Natural killer cell treated with Interleukin-12 subunit alpha and Interleukin-12 subunit beta and Interleukin-15 and Interleukin-18, amount 100 ng/mL, for 72 hours (primary cell): ENCODE data around the gene ACSL5. TPM values are rescaled to one million over a fixed set of nuclear protein-coding genes. Genes with fewer than 3 reads are reported as not detected.

Experiments used
- ATAC-seq, 2 donors: fragments of 150-1000 bp; cut with Tn5 transposase in 1 of 2; sonication (Bioruptor Pico), chemical (Tn5 transposase) in 1 of 2; 2 replicates each; pipeline ENCODE4 v1.10.0; 2021
- DNase-seq: peaks from one replicate; pipeline ENCODE4 v3.0.0; 2022; ENCODE audit warnings: low spot score
- H3K27ac Mint-ChIP-seq, 2 donors: 1 replicate in 1 of 2; 2 replicates in 1 of 2; pipeline ENCODE4 v1.8.0; 2022; ENCODE audit warnings: mixed read lengths in 2 of 2, mild to moderate bottlenecking in 1 of 2, moderate library complexity in 1 of 2
- H3K27me3 Mint-ChIP-seq, 2 donors: 1 replicate in 1 of 2; 2 replicates in 1 of 2; pipeline ENCODE4 v1.8.0; 2022; ENCODE audit warnings: mixed read lengths in 2 of 2
- H3K36me3 Mint-ChIP-seq: one replicate; pipeline ENCODE4 v1.8.0; 2022; ENCODE audit warnings: mixed read lengths
- H3K4me1 Mint-ChIP-seq, 2 donors: 1 replicate in 1 of 2; 2 replicates in 1 of 2; pipeline ENCODE4 v1.8.0; 2022; ENCODE audit warnings: low read depth in 2 of 2, mixed read lengths in 2 of 2, mild to moderate bottlenecking in 1 of 2
- H3K4me3 Mint-ChIP-seq: one replicate; pipeline ENCODE4 v1.8.0; 2022; ENCODE audit warnings: mixed read lengths
- H3K9me3 Mint-ChIP-seq: 2 replicates; pipeline ENCODE4 v1.8.0; 2022; ENCODE audit warnings: mixed read lengths
- total RNA-seq, 2 donors: library from RNA; stranded (reverse); gene quantifications; one replicate each; pipeline ENCODE4 v1.2.3, GENCODE V29; 2022

The ACSL5 gene
- total RNA-seq, 2 donors from 2014 or later, result 85.4 to 111 TPM

DNA sequence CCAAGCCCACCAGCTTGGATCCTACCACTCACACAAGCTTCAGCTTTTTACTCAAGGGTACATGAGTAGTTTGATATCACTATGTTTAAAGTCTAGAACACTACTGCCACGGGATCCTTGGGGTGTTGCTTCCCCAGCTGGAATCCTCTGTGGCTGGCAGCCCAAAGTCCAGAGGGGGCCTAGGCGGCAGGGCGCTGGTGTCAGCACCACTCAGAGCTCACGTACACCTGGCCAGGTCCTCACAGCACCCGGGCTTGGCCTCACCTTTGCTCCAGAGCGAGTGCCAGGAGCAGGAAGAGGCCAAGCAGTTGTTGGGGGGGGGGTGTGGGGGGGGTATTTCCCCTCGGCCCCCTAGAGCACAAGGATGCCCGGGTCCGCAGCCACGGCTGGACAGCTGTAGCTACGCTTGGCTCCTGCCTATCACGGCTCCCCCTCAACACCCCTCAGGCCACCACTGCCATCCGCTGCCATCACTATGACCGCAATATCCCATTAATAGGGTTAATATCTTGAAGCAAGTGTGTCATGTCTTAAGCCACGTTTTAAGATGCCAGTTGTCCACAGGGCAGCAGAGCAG lies 55.8 kb downstream of the ACSL5 start:
- DNase-seq (no peak), ATAC-seq (no peak)
- H3K4me3 Mint-ChIP-seq, result no peak overlapping the region
- peaks cover 5 to 7% of the 10 kb centered on the region in 2 donors for H3K4me1 Mint-ChIP-seq
- peaks cover 38% of the 10 kb centered on the region for H3K36me3 Mint-ChIP-seq
- H3K27ac Mint-ChIP-seq, result peak overlapping the region; percentile 22 to 58
- H3K9me3 Mint-ChIP-seq, result no peaks in the 10 kb centered on the region
- H3K27me3 Mint-ChIP-seq, result no peaks in the 10 kb centered on the region

DNA sequence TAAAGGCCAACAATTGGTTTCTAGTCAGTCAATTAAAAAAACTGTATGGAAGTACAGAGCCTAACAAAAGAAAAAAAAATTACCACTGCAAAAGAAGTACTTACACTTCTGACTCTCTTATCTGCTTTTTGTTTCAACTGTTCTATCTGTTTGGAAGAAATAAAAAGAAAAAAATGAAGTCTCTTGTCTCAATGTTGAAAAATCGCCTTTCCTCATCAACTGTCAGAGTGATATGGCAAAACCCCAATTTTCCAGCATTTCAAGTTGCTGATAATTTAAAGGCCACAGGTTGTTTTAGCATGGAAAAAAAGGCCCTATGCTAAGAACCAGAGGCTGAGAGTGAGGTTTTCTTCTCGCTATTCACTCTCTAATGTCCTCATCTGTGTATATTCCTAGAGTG lies 59.2 kb downstream of the ACSL5 start:
- Mint-ChIP-seq H3K9me3 (no peaks in the 10 kb centered on the region), H3K4me1 (peaks cover 7 to 9% of the 10 kb centered on the region in 2 donors), H3K4me3 (no peak overlapping the region), H3K36me3 (peaks cover 24% of the 10 kb centered on the region), H3K27ac (no peak overlapping the region), H3K27me3 (no peaks in the 10 kb centered on the region)
- DNase-seq (no peak), ATAC-seq (no peak)

DNA sequence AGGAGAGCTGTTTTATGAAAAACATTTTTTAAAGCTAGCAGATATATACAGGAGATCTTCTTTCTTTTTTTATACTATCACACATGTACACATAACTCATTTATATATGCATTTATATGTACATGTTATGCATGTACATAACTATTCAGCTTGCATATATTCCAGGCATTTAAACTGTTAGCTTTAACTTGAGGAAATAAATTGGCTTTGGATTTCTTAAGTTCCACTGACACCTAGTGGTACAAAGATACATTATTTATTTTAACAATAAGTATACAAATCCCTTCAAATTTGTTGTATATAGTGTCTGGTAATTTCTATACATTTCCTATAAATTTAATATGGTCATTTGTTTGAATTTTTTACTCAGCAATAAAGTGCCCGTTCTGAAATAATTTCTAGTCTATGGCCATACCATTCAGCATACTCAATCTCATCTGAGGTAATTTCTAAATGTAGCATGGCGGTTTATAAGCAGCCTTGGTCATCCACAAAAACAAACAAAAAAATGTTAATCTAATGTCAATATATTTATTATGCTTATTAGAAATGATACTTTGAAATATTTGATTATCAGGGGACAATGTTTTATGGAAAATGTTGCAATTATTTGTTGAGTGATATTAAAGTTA lies 61.2 kb downstream of the ACSL5 start:
- Mint-ChIP-seq H3K4me1 (peaks cover 0 to 3% of the 10 kb centered on the region in 2 donors), H3K36me3 (peaks cover 20% of the 10 kb centered on the region), H3K27me3 (no peaks in the 10 kb centered on the region), H3K9me3 (no peaks in the 10 kb centered on the region), H3K4me3 (no peak overlapping the region), H3K27ac (no peak overlapping the region)
- DNase-seq (no peak), ATAC-seq (no peak)

DNA sequence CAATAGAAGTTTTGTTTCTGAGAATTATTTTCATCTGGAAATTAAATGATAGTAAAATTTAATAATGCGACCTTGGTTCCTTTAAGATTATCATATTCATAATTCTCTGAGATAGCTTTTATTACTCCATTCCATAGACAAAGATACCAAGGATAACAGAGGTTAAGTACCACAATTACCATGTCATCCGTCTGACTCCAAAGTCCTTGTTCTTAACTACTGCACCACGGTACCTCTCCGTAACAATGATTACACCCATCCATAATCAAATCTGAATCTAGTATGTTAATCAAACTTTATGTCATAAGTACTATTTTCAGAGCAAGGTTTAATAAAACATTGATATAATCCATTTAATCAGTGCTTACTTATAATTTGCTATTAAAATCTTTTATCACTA lies 64.4 kb downstream of the ACSL5 start:
- H3K27me3 Mint-ChIP-seq, result no peaks in the 10 kb centered on the region
- no peak overlapping the region for H3K27ac Mint-ChIP-seq
- no peak for ATAC-seq
- DNase-seq, result no peak
- peaks cover 28% of the 10 kb centered on the region for H3K36me3 Mint-ChIP-seq
- peaks cover 18 to 21% of the 10 kb centered on the region in 2 donors for H3K4me1 Mint-ChIP-seq
- H3K4me3 Mint-ChIP-seq, result no peak overlapping the region
- no peaks in the 10 kb centered on the region for H3K9me3 Mint-ChIP-seq

DNA sequence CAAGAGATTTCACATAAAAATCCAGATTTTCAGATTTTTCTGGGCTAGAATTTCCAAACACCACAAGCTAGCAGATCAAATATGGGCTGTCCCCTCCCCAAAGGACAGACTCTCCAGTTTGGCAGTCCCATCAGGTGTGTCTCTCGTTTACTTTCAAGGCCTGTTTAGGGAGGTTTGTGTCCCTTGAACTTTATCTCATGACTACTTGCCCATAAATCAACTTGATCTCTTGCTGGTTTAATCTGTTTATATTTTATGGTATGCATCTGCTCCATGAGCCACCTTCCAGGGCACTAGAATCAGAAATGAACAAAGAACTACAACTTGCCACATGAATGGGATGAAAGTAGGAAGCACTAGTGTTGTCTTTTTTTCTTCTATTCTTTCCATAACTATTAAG lies 67.6 kb downstream of the ACSL5 start:
- no peak for DNase-seq
- Mint-ChIP-seq H3K27ac (peak overlapping the region; percentile 76 to 93), H3K4me1 (peaks cover 31 to 41% of the 10 kb centered on the region in 2 donors), H3K4me3 (peak overlapping the region; percentile 53), H3K36me3 (peaks cover 29% of the 10 kb centered on the region), H3K9me3 (no peaks in the 10 kb centered on the region), H3K27me3 (no peaks in the 10 kb centered on the region)
- no peak for ATAC-seq

DNA sequence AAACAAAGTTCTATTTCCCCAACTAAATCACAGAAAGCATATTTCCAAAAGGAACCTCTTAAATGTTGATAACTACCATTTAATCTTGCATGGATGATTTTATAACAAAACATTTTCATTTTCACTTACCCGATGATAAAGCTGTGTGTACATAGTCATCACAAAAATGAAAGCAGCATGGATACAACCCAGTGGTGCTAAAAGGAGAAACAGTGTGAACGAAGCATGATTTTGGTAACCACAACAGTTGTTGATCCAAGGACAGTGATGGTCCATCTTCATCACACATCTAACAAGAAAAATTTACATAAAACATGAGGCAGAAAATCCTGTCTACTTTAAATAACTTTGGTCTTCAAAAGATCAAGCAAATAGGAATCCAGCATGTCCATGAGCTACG lies 68.1 kb downstream of the ACSL5 start:
- ATAC-seq (peak; percentile 75 to 76), DNase-seq (no peak)
- peak overlapping the region; percentile 76 to 93 for H3K27ac Mint-ChIP-seq
- peaks cover 31 to 41% of the 10 kb centered on the region in 2 donors for H3K4me1 Mint-ChIP-seq
- H3K9me3 Mint-ChIP-seq, result no peaks in the 10 kb centered on the region
- H3K36me3 Mint-ChIP-seq, result peaks cover 29% of the 10 kb centered on the region
- H3K4me3 Mint-ChIP-seq, result peak overlapping the region; percentile 53
- H3K27me3 Mint-ChIP-seq, result no peaks in the 10 kb centered on the region

DNA sequence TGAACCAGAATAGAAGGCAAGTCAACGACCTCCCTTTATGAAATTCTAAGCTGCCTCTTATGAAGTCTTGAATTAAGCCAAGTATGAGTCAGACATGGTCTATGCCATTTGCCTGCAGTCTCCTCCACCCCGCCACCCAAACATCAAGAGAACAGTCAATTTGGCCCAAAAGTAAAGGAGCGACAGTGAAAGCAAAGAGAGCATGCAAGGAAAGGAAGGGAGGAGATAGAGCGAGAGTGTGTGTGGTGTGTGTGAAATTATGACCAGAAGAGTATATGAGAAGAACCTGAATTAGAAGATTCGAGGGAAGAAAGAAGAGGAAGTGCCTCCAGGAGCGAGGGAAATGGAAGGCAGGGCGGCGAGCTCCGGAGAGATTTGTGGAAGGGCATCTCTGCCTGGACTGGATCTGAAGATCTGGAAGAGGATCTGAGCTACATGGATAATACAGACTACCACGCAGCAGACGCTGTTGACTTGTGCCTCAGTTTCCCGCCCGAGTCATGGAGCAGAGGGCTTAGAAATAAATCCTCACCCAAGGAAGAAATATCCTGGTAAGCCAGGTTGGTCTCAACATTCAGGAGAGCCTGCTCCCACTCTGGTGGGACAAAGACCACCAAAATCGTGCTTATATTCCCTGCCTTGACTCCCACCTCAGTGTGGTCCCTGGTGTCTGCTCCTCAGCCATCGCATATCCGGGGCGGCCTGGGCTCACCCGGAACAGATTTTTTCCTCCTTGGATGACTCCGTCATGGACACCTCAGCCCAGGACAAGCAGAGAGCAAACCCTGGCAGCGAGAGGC lies 72.3 kb downstream of the ACSL5 start:
- Mint-ChIP-seq H3K27ac (peak overlapping the region; percentile 91 to 93), H3K36me3 (peaks cover 18% of the 10 kb centered on the region), H3K9me3 (no peaks in the 10 kb centered on the region), H3K4me3 (peak overlapping the region; percentile 97), H3K27me3 (no peaks in the 10 kb centered on the region), H3K4me1 (peaks cover 39 to 52% of the 10 kb centered on the region in 2 donors)
- no peak for ATAC-seq
- no peak for DNase-seq

DNA sequence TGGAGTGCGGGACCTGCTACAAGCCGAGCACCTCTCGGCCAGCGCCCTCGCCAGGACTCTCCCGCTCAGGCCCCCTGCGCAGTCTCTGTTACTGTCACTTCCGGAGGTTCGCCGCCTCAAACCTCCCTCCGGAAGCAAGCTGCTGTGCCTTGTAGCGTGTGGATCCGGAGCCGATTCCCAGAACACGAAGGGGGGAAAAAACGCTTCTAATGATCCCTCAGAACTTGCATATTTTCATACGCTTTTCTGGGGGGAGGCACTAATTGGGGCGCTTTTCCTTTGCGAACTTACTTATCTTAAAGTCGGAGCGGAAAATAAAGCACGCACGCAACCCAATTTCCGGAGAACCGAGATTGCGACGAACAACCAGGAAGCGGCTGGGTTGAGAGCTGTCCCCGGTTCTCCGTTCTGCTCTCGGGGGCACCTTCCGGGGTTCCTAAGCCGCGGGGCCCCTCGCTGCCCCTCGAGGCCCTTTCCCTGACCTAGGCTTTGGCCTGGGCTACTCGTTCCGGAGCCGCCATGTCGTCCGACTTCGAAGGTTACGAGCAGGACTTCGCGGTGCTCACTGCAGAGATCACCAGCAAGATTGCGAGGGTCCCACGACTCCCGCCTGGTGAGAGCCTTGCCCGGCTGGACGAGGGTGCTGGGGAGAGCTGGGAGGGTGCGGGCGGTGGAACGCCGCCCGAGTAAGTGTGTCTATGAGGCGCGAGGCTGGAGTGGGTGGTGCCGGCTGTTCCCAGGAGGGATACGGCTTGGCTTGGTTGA lies 73.1 kb downstream of the ACSL5 start, which contains the start of the genes VTI1A and ZDHHC6:
TSS of gene VTI1A (plus strand) at position 361 of the 765 bp plus-strand sequence. CDS start at position 520, 159 bp downstream.
TSS of gene ZDHHC6 (minus strand) at position 60 of the 765 bp plus-strand sequence. CDS start 1,478 bp downstream, outside the sequence.
- Mint-ChIP-seq H3K36me3 (peaks cover 11% of the 10 kb centered on the region), H3K9me3 (no peaks in the 10 kb centered on the region), H3K27me3 (no peaks in the 10 kb centered on the region), H3K4me3 (peak within 1 kb of the TSS; percentile 97), H3K27ac (peak within 1 kb of the TSS; percentile 91 to 93), H3K4me1 (peaks cover 33 to 47% of the 10 kb centered on the region in 2 donors)
- ATAC-seq (peak; percentile 96 to 97), DNase-seq (peak; percentile 86)

DNA sequence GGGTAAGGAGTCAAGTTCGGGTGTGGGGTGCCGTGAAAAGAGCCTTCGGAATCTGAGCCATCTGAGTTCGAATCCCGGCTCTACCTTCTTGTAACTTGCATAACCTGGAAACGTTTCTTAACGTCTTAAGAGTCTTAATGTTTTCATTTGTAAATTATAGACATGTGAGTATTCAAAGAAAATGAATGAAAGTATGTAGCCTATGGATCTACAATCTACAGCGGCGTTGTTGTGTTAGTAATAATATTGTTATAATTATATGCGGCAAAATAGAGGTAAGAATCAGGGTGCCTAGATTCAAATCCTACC lies 73.7 kb downstream of the ACSL5 start:
- Mint-ChIP-seq H3K4me1 (peaks cover 27 to 41% of the 10 kb centered on the region in 2 donors), H3K27ac (peak overlapping the region; percentile 91 to 93), H3K36me3 (peaks cover 7% of the 10 kb centered on the region), H3K27me3 (no peaks in the 10 kb centered on the region), H3K4me3 (peak overlapping the region; percentile 97), H3K9me3 (no peaks in the 10 kb centered on the region)
- no peak for ATAC-seq
- DNase-seq, result no peak

DNA sequence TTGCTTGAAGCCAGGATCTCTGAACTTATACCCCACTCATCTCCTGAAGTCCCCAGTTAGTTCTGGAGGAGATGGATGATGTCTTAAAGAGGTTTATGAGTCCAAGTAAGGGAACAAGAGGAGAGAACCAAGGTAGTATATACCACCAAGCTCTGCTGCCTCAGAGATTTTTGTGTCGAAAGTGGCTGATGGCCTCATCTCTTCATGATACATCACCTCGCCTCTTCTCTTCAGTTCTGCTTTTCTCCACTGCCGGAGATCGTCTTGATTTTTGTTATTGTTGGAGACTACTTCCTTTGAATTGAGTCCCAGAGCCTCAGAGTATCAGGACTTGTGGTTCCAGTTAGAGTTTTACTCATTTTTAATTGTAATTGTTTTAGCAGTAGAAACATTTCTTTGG lies 75.0 kb downstream of the ACSL5 start:
- Mint-ChIP-seq H3K4me1 (peaks cover 29 to 32% of the 10 kb centered on the region in 2 donors), H3K9me3 (no peaks in the 10 kb centered on the region), H3K36me3 (peaks cover 7% of the 10 kb centered on the region), H3K4me3 (peak overlapping the region; percentile 97), H3K27ac (peak overlapping the region; percentile 91 to 93), H3K27me3 (no peaks in the 10 kb centered on the region)
- ATAC-seq, result no peak
- no peak for DNase-seq

DNA sequence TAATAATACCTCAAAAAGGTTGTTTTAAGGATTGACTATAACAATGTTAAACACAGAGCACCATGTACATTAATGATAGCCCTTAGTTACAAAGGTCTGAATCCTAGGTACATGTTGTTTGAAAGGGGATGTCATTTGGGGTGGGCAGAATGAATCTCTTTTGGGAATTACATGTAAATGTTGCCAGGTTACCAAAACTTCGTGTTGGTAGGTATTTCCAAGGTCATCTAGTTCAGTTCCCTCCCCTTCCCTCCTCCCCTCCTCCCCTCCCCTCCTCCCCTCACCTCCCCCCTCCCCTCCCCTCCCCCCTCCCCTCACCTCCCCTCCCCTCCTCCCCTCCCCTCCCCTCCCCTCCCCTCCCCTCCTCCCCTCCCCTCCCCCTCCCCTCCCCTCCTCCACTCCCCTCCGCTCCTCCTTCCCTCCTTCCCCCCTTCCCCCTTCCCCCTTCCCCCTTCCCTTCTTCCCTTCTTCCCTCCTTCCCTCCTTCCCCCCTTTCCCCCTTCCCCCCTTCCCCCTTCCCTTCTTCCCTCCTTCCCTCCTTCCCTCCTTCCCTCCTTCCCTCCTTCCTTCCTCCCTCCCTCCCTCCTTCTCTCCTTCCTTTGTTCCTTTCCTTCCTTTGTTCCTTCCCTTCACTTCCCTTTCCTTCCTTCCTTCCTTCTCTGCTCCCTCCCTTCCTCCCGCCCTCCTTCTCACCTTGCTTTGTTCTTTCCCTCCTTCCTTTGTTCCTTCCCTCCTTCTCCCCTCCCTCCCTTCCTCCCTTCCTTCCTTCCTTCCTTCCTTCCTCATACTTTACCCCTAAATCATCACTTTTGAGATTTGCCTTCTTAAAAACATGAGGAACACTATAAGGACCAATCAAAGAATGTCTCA lies 81.2 kb downstream of the ACSL5 start:
- H3K27ac Mint-ChIP-seq, result peak overlapping the region; percentile 45 to 85
- ATAC-seq, result no peak

DNA sequence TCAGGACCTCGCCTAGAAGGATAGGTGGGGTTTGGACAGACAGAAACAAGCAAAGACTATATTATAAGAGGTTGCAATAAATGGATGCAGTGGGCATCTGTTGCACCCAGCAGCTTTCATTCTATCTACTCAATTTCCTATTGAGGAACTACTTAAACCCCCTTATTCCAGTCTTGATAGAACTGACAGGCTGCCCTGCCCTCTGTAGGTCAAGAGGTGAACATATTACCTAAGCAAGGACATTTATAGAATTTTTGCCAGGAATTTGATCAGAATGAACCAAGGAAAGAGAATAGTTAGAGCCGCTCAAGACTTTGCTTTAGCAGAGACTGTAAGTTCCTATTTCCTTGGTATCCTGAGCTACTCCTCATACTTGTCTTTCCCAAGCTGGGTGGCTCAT lies 82.6 kb downstream of the ACSL5 start:
- Mint-ChIP-seq H3K27ac (no peak overlapping the region), H3K27me3 (no peaks in the 10 kb centered on the region), H3K4me1 (peaks cover 22 to 27% of the 10 kb centered on the region in 2 donors), H3K9me3 (no peaks in the 10 kb centered on the region), H3K4me3 (no peak overlapping the region), H3K36me3 (no peaks in the 10 kb centered on the region)
- DNase-seq (no peak), ATAC-seq (no peak)

More for the DNA sequence above, 81.2 kb downstream of the ACSL5 start:
- H3K27me3 Mint-ChIP-seq, result no peaks in the 10 kb centered on the region
- peak overlapping the region; percentile 10 for H3K4me3 Mint-ChIP-seq
- no peaks in the 10 kb centered on the region for H3K9me3 Mint-ChIP-seq
- no peaks in the 10 kb centered on the region for H3K36me3 Mint-ChIP-seq
- H3K4me1 Mint-ChIP-seq, result peaks cover 24 to 27% of the 10 kb centered on the region in 2 donors
- no peak for DNase-seq

DNA sequence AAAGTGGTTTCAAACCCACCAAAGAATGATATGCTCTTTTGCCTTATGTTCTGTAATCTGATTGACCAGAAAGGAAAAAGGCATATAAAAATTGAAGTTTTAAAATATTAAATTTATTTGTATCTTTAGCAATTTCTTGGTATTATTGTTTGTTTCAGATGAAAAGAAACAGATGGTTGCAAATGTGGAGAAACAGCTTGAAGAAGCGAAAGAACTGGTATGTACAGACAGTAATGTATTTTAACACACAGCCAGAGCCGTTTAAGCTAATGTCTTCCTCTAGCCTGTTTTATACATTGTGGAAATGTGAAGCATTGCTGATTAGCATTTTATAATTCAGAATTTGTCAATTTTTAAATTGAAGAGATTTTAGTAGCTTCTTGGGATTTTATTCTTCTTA lies 86.5 kb downstream of the ACSL5 start:
- no peak for DNase-seq

More for the DNA sequence above, 86.5 kb downstream of the ACSL5 start:
- peaks cover 8% of the 10 kb centered on the region for H3K36me3 Mint-ChIP-seq
- peaks cover 25 to 26% of the 10 kb centered on the region in 2 donors for H3K4me1 Mint-ChIP-seq
- no peaks in the 10 kb centered on the region for H3K9me3 Mint-ChIP-seq
- no peak for ATAC-seq
- H3K27me3 Mint-ChIP-seq, result no peaks in the 10 kb centered on the region
- no peak overlapping the region for H3K27ac Mint-ChIP-seq
- H3K4me3 Mint-ChIP-seq, result no peak overlapping the region
